Cardiac muscle cell (in vitro differentiated cells and primary cell): Measurements from ENCODE around the gene ATXN7. TPM values are rescaled to one million over a fixed set of nuclear protein-coding genes. Genes with fewer than 3 reads are reported as not detected.

Source experiments
- DNase-seq, 2 donors: peaks; one replicate each; pipeline versions ENCODE4 v3.0.0 to v3.0.0-alpha.2; 2010 to 2017; ENCODE audit warnings: low read depth in 1 of 2, low spot score in 1 of 2
- H3K27ac ChIP-seq: fragments of 200-600 bp; sonication (generic); 2 replicates; pipeline ENCODE4 v1.5.1; 2016
- H3K27me3 ChIP-seq: fragments of 200-600 bp; sonication (generic); 2 replicates; pipeline ENCODE4 v1.6.0; 2016; ENCODE audit warnings: control low read depth
- H3K36me3 ChIP-seq: fragments of 200-600 bp; sonication (generic); 2 replicates; pipeline ENCODE4 v1.5.1; 2016; ENCODE audit warnings: control low read depth
- H3K4me1 ChIP-seq: fragments of 200-600 bp; sonication (generic); 2 replicates; pipeline ENCODE4 v1.8.1; 2017; ENCODE audit warnings: low read depth, mild to moderate bottlenecking, mixed run types
- H3K4me3 ChIP-seq: fragments of 200-600 bp; sonication (generic); 2 replicates; pipeline ENCODE4 v1.5.1; 2016; ENCODE audit warnings: mild to moderate bottlenecking
- H3K9me3 ChIP-seq: fragments of 200-600 bp; sonication (generic); 2 replicates; pipeline ENCODE4 v1.5.1; 2017; ENCODE audit warnings: low read depth, mild to moderate bottlenecking, control low read depth
- polyA plus RNA-seq: library from polyadenylated mRNA; unstranded; fragments of >200 nt; fragmentation: Nextera tagmentation; extraction: Ambion mirVana; gene quantifications from 2 replicates; pipeline ENCODE4 v1.2.1, GENCODE V29; 2016
- total RNA-seq: library from RNA; depleted of rRNA; stranded (reverse); fragments of >200 nt; gene quantifications from 2 replicates; pipeline ENCODE4 v1.2.3, GENCODE V29; 2016
- TF ChIP-seq, protein P1 (sequence below): IDR thresholded peaks from 2 replicates; pipeline ENCODE4 v1.5.1; 2012; ENCODE audit warnings: low read depth, mild to moderate bottlenecking, low read length

Gene ATXN7
- total and polyA plus RNA-seq, 2 experiments from 2014 or later = 8.2 to 8.3 TPM

DNA sequence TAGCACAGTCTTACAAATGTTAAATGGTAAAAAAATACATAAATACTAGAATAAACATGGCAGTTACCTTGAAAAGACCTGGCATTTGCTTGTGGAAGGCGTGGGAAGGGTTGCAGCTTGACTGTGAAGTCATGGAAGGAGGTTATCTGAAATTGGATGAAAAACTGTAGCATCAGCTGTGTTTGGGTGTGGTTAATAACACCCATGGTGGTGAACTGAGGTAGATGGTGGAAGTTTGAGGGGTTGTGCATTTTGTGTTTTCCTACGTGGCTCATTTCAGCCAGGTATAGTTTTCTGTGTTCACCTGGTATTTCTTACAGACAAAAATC lies 113.2 kb downstream of the ATXN7 start:
- no peaks in the 10 kb centered on the region for H3K9me3 ChIP-seq
- H3K27me3 ChIP-seq = no peaks in the 10 kb centered on the region
- no peaks in the 10 kb centered on the region for H3K36me3 ChIP-seq
- no peaks in the 10 kb centered on the region for H3K4me1 ChIP-seq
- no peak overlapping the region for H3K4me3 ChIP-seq
- TF ChIP-seq, protein P1, sequence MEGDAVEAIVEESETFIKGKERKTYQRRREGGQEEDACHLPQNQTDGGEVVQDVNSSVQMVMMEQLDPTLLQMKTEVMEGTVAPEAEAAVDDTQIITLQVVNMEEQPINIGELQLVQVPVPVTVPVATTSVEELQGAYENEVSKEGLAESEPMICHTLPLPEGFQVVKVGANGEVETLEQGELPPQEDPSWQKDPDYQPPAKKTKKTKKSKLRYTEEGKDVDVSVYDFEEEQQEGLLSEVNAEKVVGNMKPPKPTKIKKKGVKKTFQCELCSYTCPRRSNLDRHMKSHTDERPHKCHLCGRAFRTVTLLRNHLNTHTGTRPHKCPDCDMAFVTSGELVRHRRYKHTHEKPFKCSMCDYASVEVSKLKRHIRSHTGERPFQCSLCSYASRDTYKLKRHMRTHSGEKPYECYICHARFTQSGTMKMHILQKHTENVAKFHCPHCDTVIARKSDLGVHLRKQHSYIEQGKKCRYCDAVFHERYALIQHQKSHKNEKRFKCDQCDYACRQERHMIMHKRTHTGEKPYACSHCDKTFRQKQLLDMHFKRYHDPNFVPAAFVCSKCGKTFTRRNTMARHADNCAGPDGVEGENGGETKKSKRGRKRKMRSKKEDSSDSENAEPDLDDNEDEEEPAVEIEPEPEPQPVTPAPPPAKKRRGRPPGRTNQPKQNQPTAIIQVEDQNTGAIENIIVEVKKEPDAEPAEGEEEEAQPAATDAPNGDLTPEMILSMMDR = no peak
- H3K27ac ChIP-seq = no peak overlapping the region
- DNase-seq = no peak

DNA sequence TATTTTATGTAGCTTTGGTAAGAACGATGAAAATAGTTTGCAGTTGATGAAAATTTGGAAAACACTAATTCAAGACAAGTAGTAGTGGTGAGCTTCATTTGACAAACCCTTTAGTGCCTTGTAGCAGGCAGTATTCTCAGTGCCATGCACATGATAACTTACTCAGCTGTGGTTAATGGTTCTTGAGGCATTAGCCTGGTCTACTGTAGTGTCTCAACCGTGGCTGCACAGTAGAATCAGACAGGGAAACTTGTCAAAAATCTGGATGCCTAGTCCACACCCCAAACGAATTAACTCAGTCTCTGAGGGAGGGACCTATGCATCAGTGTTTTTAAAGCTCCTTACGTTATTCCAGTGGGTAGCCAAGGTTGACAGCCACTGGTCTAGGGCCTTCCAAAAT lies 114.2 kb downstream of the ATXN7 start:
- TF ChIP-seq, protein P1 = no peak
- no peaks in the 10 kb centered on the region for H3K27me3 ChIP-seq
- no peaks in the 10 kb centered on the region for H3K9me3 ChIP-seq
- no peaks in the 10 kb centered on the region for H3K36me3 ChIP-seq
- H3K4me3 ChIP-seq = no peak overlapping the region
- DNase-seq = peak in 1 of 2 donors; percentile 15
- H3K27ac ChIP-seq = no peak overlapping the region
- H3K4me1 ChIP-seq = no peaks in the 10 kb centered on the region

DNA sequence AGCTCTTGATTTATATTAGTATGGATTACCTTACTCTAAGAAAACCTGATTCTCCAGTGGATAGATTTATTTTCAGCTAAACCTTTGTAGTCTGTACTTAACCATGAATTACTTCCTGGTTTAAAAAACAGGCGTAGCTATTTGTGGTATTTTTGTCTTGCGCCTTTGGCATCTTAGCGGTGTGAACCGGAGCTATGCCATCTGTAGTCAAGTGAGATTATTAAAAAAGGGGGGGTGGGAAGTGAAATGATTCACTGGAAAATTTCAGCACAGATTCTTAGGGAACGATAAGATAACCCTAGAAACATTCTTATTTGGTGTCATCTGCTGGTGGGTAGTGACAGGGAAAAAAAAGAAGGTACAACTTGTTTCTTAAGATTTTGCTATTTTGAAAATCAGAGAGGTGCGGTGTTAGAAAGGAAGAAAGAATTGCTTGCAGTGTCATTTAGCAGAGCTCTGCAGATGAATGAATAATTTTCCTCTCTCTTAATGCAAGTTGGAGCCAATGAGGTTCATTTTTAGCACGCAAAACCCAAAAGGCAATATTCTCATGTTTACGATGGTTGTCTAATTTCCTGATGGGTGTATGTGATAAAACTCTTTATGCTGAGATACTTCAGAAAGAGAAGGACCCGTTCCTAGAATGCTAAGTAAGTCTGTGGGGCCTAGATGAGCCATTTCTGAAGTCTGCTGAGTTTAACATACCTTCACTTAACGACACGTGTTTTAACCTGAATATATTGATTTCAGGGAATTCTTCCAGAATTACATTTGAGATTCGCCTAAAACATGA lies 115.6 kb downstream of the ATXN7 start:
- no peaks in the 10 kb centered on the region for H3K9me3 ChIP-seq
- no peaks in the 10 kb centered on the region for H3K27me3 ChIP-seq
- H3K4me1 ChIP-seq = no peaks in the 10 kb centered on the region
- peak in 1 of 2 donors; percentile 88 for DNase-seq
- H3K27ac ChIP-seq = no peak overlapping the region
- H3K36me3 ChIP-seq = no peaks in the 10 kb centered on the region
- TF ChIP-seq, protein P1 = no peak
- H3K4me3 ChIP-seq = no peak overlapping the region

DNA sequence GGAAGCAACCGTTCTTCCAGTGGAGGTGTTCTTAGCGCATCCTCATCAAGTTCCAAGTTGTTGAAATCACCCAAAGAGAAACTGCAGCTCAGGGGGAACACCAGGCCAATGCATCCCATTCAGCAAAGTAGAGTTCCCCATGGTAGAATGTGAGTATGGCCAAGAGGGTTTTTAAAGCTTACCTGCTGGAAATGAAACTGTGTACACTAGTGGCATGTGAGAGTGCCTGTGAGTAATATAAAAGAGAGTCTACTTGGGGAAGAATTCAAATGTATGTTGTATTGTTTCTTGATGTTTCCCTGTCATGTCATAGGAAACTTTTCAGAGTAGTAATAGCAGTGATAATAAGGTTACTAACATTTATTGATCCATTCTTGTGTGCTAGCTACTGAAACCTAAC lies 116.4 kb downstream of the ATXN7 start:
- Histone ChIP-seq H3K9me3 (no peaks in the 10 kb centered on the region), H3K4me1 (no peaks in the 10 kb centered on the region), H3K36me3 (no peaks in the 10 kb centered on the region), H3K4me3 (no peak overlapping the region), H3K27ac (no peak overlapping the region), H3K27me3 (no peaks in the 10 kb centered on the region)
- no peak for DNase-seq
- TF ChIP-seq, protein P1 = no peak

DNA sequence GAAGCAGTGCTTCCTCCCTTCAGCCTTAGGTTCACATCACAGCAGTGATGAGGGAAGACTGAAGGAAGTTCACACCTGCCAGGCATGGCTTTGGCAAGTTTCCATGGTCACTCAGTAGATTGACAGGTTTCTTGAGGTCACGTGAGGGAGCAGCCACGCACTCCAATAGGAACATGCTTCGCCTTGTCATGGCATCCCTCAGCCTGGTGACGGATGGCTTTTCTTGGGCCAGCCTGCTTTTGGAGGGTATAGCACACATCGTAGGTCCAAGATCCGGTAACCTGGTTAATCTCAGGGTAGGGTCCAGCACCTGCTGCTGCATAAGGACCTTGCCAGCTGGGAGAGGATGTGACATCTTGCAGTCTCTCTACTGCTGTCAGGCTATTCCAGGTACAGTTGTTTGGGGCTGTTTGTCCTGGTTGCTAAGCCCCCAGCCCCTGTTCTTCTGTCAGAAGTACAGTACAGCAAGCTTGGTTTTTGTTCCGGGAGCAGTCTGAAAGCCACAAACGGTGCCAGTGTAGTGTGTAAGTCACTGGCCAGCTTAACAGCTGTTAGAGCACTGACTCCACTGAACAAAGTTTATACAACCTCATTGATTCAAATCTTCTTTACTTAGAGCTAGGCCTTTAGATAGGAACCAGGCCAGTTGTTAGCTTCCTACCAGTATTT lies 117.3 kb downstream of the ATXN7 start:
- no peak overlapping the region for H3K27ac ChIP-seq
- H3K36me3 ChIP-seq = no peaks in the 10 kb centered on the region
- TF ChIP-seq, protein P1 = no peak
- no peaks in the 10 kb centered on the region for H3K4me1 ChIP-seq
- H3K27me3 ChIP-seq = no peaks in the 10 kb centered on the region
- no peaks in the 10 kb centered on the region for H3K9me3 ChIP-seq
- no peak overlapping the region for H3K4me3 ChIP-seq
- DNase-seq = no peak
